Measurements from ENCODE around the gene STK17A. TPM values are rescaled to one million over a fixed set of nuclear protein-coding genes. Genes with fewer than 3 reads are reported as not detected.

Gene STK17A
- polyA plus RNA-seq, 2 donors, result 7.4 to 9.8 TPM

DNA sequence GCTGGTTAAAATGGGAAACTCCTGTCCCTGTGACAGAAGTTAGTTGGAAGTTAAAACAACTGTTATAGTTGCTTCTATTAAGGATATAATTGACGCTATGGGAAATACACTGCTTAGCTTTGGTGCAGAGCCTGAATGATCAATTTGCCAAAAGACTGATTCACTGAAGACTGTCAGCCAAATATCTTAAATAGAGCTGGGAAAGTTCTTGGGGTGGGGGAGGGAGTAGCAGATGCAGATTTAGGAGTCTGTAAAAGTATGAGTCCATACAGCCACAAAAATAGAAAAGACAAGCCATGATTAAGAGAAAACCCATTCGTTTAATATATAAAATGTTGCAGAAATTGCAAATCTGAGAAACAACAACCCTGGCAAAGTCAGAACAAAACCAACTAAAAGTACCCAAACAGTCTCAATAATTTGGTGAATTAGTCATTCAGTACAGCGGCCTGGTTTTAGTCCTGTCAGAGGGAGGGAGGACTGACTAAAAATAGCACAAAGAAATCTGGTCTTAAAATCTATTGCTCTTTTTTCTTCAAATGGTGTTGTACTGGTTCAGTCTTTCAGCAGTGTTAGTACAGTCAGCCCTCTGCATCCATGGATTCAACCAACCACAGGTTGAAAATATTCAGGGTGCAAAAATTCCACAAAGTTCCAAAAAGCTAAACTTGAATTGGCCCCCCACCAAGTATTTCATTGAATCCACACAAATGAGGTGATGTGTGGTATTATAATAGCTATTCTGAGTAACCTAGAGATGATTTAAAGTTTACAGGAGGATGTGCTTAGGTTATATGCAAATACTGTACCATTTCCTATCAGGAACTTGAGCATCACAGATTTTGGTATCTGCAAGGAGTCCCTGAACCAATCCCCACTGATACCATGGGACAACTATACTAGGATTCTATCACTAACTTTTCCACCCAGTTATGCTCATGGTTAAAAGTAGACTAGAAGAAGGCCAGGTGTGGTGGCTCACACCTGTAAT is 30.0 kb downstream of the STK17A start:
- H3K36me3 ChIP-seq (ENCODE audit: control insufficient read depth in 2 of 2, insufficient read depth in 2 of 2, low read length in 1 of 2), result peaks cover 0 to 12% of the 10 kb centered on the region in 2 donors
- no peak overlapping the region for H3K4me3 ChIP-seq (ENCODE audit: low read depth in 1 of 2, low read length in 2 of 2)
- peaks cover 0 to 2% of the 10 kb centered on the region in 2 donors for H3K4me1 ChIP-seq (ENCODE audit: control insufficient read depth in 2 of 2, insufficient read depth in 2 of 2, low read length in 1 of 2)
- H3K27me3 ChIP-seq (ENCODE audit: control insufficient read depth in 1 of 2, insufficient read depth in 2 of 2, low read length in 2 of 2), result no peaks in the 10 kb centered on the region
- no peak overlapping the region for H3K27ac ChIP-seq (ENCODE audit: low read depth in 2 of 2, low read length in 1 of 2)
- WGBS, 2 donors, result 27 to 35% methylated on average over 3 of the region's 3 CpGs
- no peaks in the 10 kb centered on the region for H3K9me3 ChIP-seq (ENCODE audit: control insufficient read depth in 2 of 2, insufficient read depth in 1 of 2, low read depth in 1 of 2, low read length in 1 of 2)

DNA sequence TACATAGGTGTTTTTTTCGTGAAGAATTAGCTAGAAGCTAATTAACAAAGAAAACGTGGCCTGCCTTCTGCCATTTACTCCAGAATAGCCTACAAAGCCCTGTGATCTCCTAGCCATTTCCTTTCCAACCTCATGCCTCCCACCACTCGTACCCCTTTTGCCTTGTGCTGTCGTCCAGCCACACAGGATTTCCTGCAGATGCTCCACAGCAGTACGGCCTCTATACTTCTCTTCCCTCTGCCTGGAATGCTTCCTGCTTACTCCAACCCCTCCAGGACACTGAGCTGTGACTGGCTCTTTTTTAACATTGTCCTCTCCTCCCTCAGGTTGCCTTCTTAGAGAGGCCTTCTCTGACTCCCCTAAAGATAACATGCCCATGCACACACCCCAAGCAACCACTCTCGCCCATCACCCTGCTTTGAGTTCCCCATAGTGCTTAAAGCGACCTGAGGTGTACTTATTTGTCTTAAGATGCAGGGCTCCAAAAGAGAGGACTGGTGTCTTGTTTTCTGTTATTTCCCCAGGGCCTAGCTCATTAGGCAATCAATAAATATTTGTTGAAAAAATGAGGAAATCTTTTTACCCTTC is 32.7 kb downstream of the STK17A start:
- 77 to 78% methylated on average over 7 of the region's 7 CpGs for WGBS, 2 donors
- Histone ChIP-seq H3K27ac (ENCODE audit: low read depth in 2 of 2, low read length in 1 of 2) (no peak overlapping the region), H3K9me3 (ENCODE audit: control insufficient read depth in 2 of 2, insufficient read depth in 1 of 2, low read depth in 1 of 2, low read length in 1 of 2) (no peaks in the 10 kb centered on the region), H3K4me1 (ENCODE audit: control insufficient read depth in 2 of 2, insufficient read depth in 2 of 2, low read length in 1 of 2) (peaks cover 0 to 2% of the 10 kb centered on the region in 2 donors), H3K4me3 (ENCODE audit: low read depth in 1 of 2, low read length in 2 of 2) (no peak overlapping the region), H3K36me3 (ENCODE audit: control insufficient read depth in 2 of 2, insufficient read depth in 2 of 2, low read length in 1 of 2) (peaks cover 0 to 8% of the 10 kb centered on the region in 2 donors), H3K27me3 (ENCODE audit: control insufficient read depth in 1 of 2, insufficient read depth in 2 of 2, low read length in 2 of 2) (no peaks in the 10 kb centered on the region)

DNA sequence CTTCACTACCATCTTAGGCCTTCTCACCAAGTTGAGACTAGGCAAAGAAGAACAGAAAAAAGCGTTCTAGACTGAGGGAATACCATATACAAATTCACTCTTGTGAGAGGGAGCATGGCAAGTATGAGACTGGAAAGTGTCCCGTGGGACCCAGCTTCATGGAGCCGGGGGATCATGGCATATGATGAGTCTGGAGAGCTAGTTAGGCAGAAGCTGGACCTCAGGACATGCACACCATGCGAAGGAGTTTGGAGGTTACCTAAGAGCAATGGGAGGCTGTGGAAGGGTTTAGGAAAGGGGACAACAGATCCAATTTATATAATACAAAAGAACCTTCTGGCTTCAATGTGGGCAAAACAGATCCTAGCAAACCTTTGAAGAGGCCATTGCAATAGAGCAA is 34.1 kb downstream of the STK17A start:
- Histone ChIP-seq H3K27me3 (ENCODE audit: control insufficient read depth in 1 of 2, insufficient read depth in 2 of 2, low read length in 2 of 2) (no peaks in the 10 kb centered on the region), H3K9me3 (ENCODE audit: control insufficient read depth in 2 of 2, insufficient read depth in 1 of 2, low read depth in 1 of 2, low read length in 1 of 2) (no peaks in the 10 kb centered on the region), H3K4me1 (ENCODE audit: control insufficient read depth in 2 of 2, insufficient read depth in 2 of 2, low read length in 1 of 2) (peaks cover 0 to 2% of the 10 kb centered on the region in 2 donors), H3K27ac (ENCODE audit: low read depth in 2 of 2, low read length in 1 of 2) (no peak overlapping the region), H3K4me3 (ENCODE audit: low read depth in 1 of 2, low read length in 2 of 2) (no peak overlapping the region), H3K36me3 (ENCODE audit: control insufficient read depth in 2 of 2, insufficient read depth in 2 of 2, low read length in 1 of 2) (peaks cover 0 to 7% of the 10 kb centered on the region in 2 donors)
- WGBS, 2 donors, result 96 to 98% methylated on average over 4 of the region's 4 CpGs

DNA sequence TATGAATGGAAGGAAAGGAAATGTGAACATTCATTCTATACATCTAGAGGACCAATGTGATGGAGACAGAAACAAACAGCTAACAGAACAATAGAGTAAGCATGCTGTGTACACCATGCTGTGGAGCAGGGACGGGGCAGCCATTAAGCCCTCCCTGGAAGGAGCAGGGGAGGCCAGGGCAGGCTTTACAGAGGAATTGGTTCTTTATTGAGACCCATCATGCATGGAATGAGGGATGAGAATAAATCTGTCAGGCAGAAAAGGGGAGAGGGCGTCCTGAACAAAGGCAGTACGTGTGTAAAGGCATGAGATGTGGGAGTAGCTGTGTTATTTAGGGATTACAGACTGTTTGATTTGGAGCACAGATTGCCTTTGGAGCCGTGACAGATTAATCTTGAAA is 35.2 kb downstream of the STK17A start:
- H3K4me3 ChIP-seq (ENCODE audit: low read depth in 1 of 2, low read length in 2 of 2), result no peak overlapping the region
- no peaks in the 10 kb centered on the region for H3K4me1 ChIP-seq (ENCODE audit: control insufficient read depth in 2 of 2, insufficient read depth in 2 of 2, low read length in 1 of 2)
- H3K9me3 ChIP-seq (ENCODE audit: control insufficient read depth in 2 of 2, insufficient read depth in 1 of 2, low read depth in 1 of 2, low read length in 1 of 2), result no peaks in the 10 kb centered on the region
- H3K27me3 ChIP-seq (ENCODE audit: control insufficient read depth in 1 of 2, insufficient read depth in 2 of 2, low read length in 2 of 2), result no peaks in the 10 kb centered on the region
- H3K27ac ChIP-seq (ENCODE audit: low read depth in 2 of 2, low read length in 1 of 2), result no peak overlapping the region
- H3K36me3 ChIP-seq (ENCODE audit: control insufficient read depth in 2 of 2, insufficient read depth in 2 of 2, low read length in 1 of 2), result peaks cover 0 to 7% of the 10 kb centered on the region in 2 donors
- WGBS, 2 donors, result 56 to 65% methylated on average over 4 of the region's 4 CpGs

DNA sequence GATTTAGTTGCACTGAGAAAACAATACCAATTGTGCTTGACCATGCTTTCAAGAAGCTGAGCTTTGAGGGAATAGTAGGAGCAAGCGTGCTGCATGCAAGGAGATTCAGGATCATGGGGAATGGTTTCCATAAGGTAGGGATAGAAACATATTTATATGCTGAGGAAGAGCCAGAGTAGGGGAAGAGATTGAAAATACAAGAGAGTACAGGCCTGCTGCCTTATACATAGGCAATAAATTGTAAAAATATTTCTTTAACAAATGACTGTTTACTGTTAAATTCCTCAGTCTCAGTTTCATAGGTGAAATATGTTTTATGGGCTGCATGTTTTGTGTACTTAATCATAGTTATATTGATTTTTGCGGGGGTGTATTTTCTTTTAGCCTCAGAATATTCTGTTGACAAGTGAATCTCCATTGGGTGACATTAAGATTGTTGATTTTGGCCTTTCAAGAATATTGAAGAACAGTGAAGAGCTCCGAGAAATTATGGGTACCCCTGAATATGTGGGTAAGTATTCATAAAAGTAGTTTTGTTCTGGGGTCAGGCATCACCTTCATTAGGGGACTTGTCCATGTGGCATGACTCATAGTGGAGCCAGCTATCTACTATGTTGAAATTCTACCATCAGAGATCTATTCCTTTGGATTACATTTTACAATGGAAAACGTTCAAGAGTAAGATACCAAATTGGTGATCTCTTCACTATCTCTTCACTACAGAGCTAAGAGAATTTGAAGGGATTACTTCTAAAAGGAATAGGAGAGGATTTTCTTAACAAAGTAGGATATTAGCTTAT is 36.5 kb downstream of the STK17A start:
- Histone ChIP-seq H3K4me1 (ENCODE audit: control insufficient read depth in 2 of 2, insufficient read depth in 2 of 2, low read length in 1 of 2) (no peaks in the 10 kb centered on the region), H3K9me3 (ENCODE audit: control insufficient read depth in 2 of 2, insufficient read depth in 1 of 2, low read depth in 1 of 2, low read length in 1 of 2) (no peaks in the 10 kb centered on the region), H3K4me3 (ENCODE audit: low read depth in 1 of 2, low read length in 2 of 2) (no peak overlapping the region), H3K27ac (ENCODE audit: low read depth in 2 of 2, low read length in 1 of 2) (no peak overlapping the region), H3K36me3 (ENCODE audit: control insufficient read depth in 2 of 2, insufficient read depth in 2 of 2, low read length in 1 of 2) (peaks cover 0 to 7% of the 10 kb centered on the region in 2 donors), H3K27me3 (ENCODE audit: control insufficient read depth in 1 of 2, insufficient read depth in 2 of 2, low read length in 2 of 2) (no peaks in the 10 kb centered on the region)
- WGBS, 2 donors, result 85 to 92% methylated on average over 4 of the region's 4 CpGs

DNA sequence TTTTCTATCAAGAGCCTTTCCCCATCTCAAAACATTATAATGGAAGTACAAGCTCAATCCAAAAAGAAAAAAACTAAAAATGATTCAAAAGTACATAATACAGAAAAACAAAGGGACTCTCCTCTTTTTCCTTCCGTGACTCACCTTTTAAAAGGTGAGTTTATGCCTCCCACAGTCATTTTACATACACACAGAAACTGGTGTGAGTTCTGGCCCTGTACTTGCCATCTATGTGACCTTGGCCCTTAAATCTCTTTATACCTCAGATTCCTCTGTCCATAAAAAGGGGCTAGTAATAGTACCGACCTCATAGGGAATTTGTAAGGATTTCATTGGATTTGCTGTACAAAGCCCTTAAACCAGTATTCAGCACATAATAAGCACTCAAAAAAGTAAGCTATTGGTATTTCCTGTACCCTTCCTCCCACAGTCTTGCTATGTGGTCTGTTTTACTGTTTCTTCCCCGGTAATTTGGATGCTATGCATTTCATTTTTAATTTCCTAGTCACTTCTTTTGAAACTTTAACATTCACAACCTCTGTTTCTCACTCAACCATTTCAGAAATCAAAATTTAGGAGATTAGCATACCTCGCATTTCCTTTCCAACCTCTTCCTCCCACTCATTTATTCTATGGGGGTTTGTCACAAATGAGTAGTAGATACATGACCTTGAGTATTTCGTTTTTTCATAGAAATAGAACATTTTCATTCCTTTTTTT is 39.0 kb downstream of the STK17A start:
- Histone ChIP-seq H3K9me3 (ENCODE audit: control insufficient read depth in 2 of 2, insufficient read depth in 1 of 2, low read depth in 1 of 2, low read length in 1 of 2) (no peaks in the 10 kb centered on the region), H3K4me3 (ENCODE audit: low read depth in 1 of 2, low read length in 2 of 2) (no peak overlapping the region), H3K4me1 (ENCODE audit: control insufficient read depth in 2 of 2, insufficient read depth in 2 of 2, low read length in 1 of 2) (no peaks in the 10 kb centered on the region), H3K27me3 (ENCODE audit: control insufficient read depth in 1 of 2, insufficient read depth in 2 of 2, low read length in 2 of 2) (no peaks in the 10 kb centered on the region), H3K36me3 (ENCODE audit: control insufficient read depth in 2 of 2, insufficient read depth in 2 of 2, low read length in 1 of 2) (peaks cover 0 to 8% of the 10 kb centered on the region in 2 donors), H3K27ac (ENCODE audit: low read depth in 2 of 2, low read length in 1 of 2) (no peak overlapping the region)
- 76 to 79% methylated on average over 5 of the region's 5 CpGs for WGBS, 2 donors

DNA sequence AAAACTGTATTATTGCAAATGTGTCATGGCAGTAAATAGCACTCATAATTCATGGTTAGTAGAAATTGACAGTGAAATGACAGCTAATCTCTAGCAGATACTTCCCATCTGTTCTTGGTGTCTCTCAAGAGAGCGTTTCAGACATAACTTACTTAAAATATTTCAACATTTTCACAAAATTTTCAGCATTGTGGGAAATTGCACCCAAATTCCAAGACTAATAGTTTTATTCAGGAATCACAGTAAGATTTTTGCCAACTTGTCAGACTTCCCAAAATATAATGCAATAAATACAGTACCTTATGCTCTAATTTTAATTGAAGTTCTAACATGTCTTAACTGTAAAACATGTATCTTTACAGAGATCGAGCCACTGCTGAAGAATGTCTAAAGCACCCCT is 41.2 kb downstream of the STK17A start:
- 92 to 94% methylated on average over 2 of the region's 2 CpGs for WGBS, 2 donors

DNA sequence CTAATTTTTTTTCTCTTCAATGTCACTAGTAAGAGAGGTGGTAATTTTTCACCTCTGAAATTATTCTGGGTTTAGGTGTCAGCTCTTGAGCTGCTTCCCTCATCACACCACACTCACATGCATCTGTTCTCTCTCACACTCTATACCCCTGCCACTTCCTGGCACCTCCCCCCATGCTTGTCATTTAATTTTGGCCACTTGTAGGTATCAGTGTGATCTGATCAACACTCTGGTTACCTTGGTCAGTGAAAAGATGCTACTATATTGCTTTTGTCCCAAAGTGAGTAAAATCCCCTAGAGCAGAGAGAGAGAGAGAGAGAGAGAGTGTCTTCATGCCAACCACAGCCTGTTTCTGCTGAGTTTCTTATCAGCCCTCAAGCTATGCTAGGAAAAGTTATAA is 42.5 kb downstream of the STK17A start:
- no peaks in the 10 kb centered on the region for H3K9me3 ChIP-seq (ENCODE audit: control insufficient read depth in 2 of 2, insufficient read depth in 1 of 2, low read depth in 1 of 2, low read length in 1 of 2)
- no peak overlapping the region for H3K27ac ChIP-seq (ENCODE audit: low read depth in 2 of 2, low read length in 1 of 2)
- no peak overlapping the region for H3K4me3 ChIP-seq (ENCODE audit: low read depth in 1 of 2, low read length in 2 of 2)
- no peaks in the 10 kb centered on the region for H3K27me3 ChIP-seq (ENCODE audit: control insufficient read depth in 1 of 2, insufficient read depth in 2 of 2, low read length in 2 of 2)
- H3K4me1 ChIP-seq (ENCODE audit: control insufficient read depth in 2 of 2, insufficient read depth in 2 of 2, low read length in 1 of 2), result no peaks in the 10 kb centered on the region
- H3K36me3 ChIP-seq (ENCODE audit: control insufficient read depth in 2 of 2, insufficient read depth in 2 of 2, low read length in 1 of 2), result peaks cover 0 to 10% of the 10 kb centered on the region in 2 donors

More for the DNA sequence above, 41.2 kb downstream of the STK17A start:
- peaks cover 0 to 8% of the 10 kb centered on the region in 2 donors for H3K36me3 ChIP-seq (ENCODE audit: control insufficient read depth in 2 of 2, insufficient read depth in 2 of 2, low read length in 1 of 2)
- H3K4me1 ChIP-seq (ENCODE audit: control insufficient read depth in 2 of 2, insufficient read depth in 2 of 2, low read length in 1 of 2), result no peaks in the 10 kb centered on the region
- no peaks in the 10 kb centered on the region for H3K9me3 ChIP-seq (ENCODE audit: control insufficient read depth in 2 of 2, insufficient read depth in 1 of 2, low read depth in 1 of 2, low read length in 1 of 2)
- no peak overlapping the region for H3K27ac ChIP-seq (ENCODE audit: low read depth in 2 of 2, low read length in 1 of 2)
- no peak overlapping the region for H3K4me3 ChIP-seq (ENCODE audit: low read depth in 1 of 2, low read length in 2 of 2)
- H3K27me3 ChIP-seq (ENCODE audit: control insufficient read depth in 1 of 2, insufficient read depth in 2 of 2, low read length in 2 of 2), result no peaks in the 10 kb centered on the region

DNA sequence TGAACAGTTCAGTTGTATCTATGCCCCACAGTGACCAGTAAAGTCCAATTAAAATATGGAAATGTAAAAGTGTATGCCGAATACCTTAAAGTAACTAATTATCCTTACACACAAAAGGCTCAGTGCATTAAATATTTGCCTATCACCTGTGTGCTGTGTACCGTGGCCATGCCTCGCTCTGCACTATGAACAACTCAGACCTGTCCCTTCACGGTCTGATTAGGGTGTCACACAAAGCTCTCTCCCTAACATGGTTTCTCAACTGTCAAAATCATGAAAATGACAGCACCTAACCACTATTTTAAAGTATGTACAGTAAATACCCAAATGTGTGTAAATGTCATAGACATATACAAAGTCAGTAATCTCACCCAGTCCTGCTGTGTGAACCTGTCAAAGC is 43.1 kb downstream of the STK17A start:
- peaks cover 0 to 7% of the 10 kb centered on the region in 2 donors for H3K36me3 ChIP-seq (ENCODE audit: control insufficient read depth in 2 of 2, insufficient read depth in 2 of 2, low read length in 1 of 2)
- WGBS, 2 donors, result 65 to 79% methylated on average over 4 of the region's 4 CpGs
- H3K27ac ChIP-seq (ENCODE audit: low read depth in 2 of 2, low read length in 1 of 2), result no peak overlapping the region

More for the DNA sequence above, 43.1 kb downstream of the STK17A start:
- H3K4me3 ChIP-seq (ENCODE audit: low read depth in 1 of 2, low read length in 2 of 2), result no peak overlapping the region
- no peaks in the 10 kb centered on the region for H3K4me1 ChIP-seq (ENCODE audit: control insufficient read depth in 2 of 2, insufficient read depth in 2 of 2, low read length in 1 of 2)
- no peaks in the 10 kb centered on the region for H3K9me3 ChIP-seq (ENCODE audit: control insufficient read depth in 2 of 2, insufficient read depth in 1 of 2, low read depth in 1 of 2, low read length in 1 of 2)
- H3K27me3 ChIP-seq (ENCODE audit: control insufficient read depth in 1 of 2, insufficient read depth in 2 of 2, low read length in 2 of 2), result no peaks in the 10 kb centered on the region

All from esophagus (tissue), 2 donors.